BLaER1 treated with 17β-estradiol and CSF1 and Interleukin-3, amounts not matched to agents 10 nM and 100 nM (cell line): ENCODE results near the gene SSR3.

Experiments used
- H3K27ac ChIP-seq, 11 experiments: shearing (Covaris generic); formaldehyde crosslinking; 2 replicates each; pipeline ENCODE4 v1.8.1; 2022
- H3K27me3 ChIP-seq, 11 experiments: shearing (Covaris generic); formaldehyde crosslinking; 2 replicates each; pipeline ENCODE4 v1.8.1; 2022
- H3K36me3 ChIP-seq, 11 experiments: shearing (Covaris generic); formaldehyde crosslinking; 2 replicates each; pipeline ENCODE4 v1.8.1; 2022
- H3K4me1 ChIP-seq, 10 experiments: shearing (Covaris generic); formaldehyde crosslinking; 2 replicates each; pipeline ENCODE4 v1.8.1; 2022
- H3K4me2 ChIP-seq, 11 experiments: shearing (Covaris generic); formaldehyde crosslinking; 2 replicates each; pipeline ENCODE4 v1.8.1; 2022
- H3K4me3 ChIP-seq, 10 experiments: shearing (Covaris generic); formaldehyde crosslinking; 2 replicates each; pipeline ENCODE4 v1.8.1; 2022
- H3K9ac ChIP-seq, 11 experiments: shearing (Covaris generic); formaldehyde crosslinking; 2 replicates each; pipeline ENCODE4 v1.8.1; 2022
- H3K9me3 ChIP-seq, 11 experiments: shearing (Covaris generic); formaldehyde crosslinking; replicated peaks in 1 of 11; 2 replicates each; pipeline ENCODE4 v1.8.1; 2022
- H4K20me1 ChIP-seq, 11 experiments: shearing (Covaris generic); formaldehyde crosslinking; 2 replicates each; pipeline ENCODE4 v1.8.1; 2022
- Cebpa-rat ChIP-seq, 11 experiments: shearing (Covaris generic); IDR thresholded peaks; 2 replicates each; pipeline ENCODE4 v1.8.1; 2022

Gene SSR3

DNA sequence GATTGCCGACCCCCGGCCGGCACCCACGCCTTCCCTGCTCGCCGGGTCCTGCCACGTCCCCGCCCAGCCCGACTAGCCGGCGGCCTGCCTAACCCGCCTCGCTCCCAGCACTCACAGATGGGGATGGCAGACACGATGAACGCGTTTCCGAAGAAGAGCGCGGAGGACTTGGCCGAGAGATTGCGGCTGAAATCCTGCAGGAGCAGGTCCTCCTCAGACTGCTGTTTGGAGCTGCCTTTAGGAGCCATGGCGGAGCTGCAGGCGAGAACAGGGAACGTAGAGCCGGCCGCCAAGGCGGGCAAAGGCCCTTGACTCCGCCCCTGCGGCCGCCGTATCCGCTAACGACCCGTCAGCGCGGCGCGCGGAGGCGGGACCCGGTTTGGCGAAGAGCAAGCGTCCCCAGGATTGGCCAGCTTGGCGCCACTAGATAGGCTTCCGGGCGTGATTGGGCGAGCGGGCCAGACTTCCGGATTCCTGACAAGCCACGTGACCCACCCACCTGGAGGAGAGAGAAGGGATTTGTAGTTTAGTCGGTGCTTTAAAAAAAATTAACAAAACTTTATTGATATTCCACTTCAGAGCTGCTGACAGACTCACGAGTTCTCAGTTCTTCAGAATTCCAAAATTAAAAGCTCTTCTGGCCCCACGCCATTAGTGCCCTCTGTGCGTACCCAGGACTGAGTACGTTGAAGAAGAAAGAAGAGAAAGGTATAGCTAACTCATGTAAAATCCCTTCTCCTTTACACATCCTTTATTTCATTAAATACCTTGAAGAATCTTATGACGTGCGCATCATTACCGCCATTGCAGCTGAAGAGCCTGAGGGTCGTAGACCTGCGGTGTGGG is at the start of gene SSR3:
TSS of gene SSR3 (minus strand) at position 276 of the 846 bp plus-strand sequence. CDS start at position 248, 28 bp downstream.
- Histone ChIP-seq H3K9me3 (no peaks in the 10 kb centered on the region), H3K9ac (peak within 1 kb of the TSS; percentile 84 to 92 (median 89)), H3K27ac (peak within 1 kb of the TSS; percentile 63 to 88 (median 83)), H3K36me3 (peaks cover 30 to 36% (median 32%) of the 10 kb centered on the region in 11 experiments), H3K4me2 (peak within 1 kb of the TSS; percentile 76 to 97 (median 87)), H3K4me1 (peaks cover 18 to 45% (median 25%) of the 10 kb centered on the region in 10 experiments), H3K27me3 (no peaks in the 10 kb centered on the region), H4K20me1 (peaks cover 0 to 35% (median 14%) of the 10 kb centered on the region in 11 experiments; a peak in 12 of 22 replicates), H3K4me3 (peak within 1 kb of the TSS; percentile 77 to 98 (median 84))
- no peak for TF ChIP-seq Cebpa-rat (IDR thresholded peaks at IDR 0.05)

DNA sequence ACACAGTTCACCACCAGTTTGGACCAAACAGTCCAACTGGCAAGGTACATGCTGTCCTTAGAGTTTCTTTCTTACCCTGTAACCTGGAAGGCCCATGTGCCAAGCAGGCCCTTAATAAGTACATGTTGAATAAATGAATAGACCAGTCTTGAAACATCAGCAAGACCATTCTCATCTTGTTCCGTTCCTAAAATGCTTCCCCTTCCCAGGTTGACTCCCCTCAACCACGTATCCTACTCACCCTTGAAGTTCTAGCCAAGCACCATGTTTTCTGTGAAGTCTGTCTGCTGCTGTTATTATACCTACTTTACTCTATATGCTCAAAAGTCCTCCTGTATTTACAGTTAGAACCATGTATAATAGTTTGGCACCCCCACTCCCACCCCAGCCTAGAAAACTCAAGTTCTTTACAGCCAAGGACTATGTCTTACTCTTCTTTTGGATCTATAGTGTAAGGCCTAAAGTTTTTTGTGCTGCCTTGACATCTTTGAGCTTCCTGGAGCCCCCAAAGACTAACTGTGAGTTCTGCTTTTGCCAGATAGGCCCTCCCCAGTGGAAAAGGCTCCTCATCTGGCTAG is 49.2 kb upstream of the SSR3 start:
- no peak overlapping the region for H3K4me2 ChIP-seq
- TF ChIP-seq Cebpa-rat (IDR thresholded peaks at IDR 0.05), result no peak
- H3K27me3 ChIP-seq, result no peaks in the 10 kb centered on the region
- no peaks in the 10 kb centered on the region for H3K9me3 ChIP-seq
- H4K20me1 ChIP-seq, result no peaks in the 10 kb centered on the region
- H3K36me3 ChIP-seq, result no peaks in the 10 kb centered on the region
- H3K9ac ChIP-seq, result no peak overlapping the region
- no peaks in the 10 kb centered on the region for H3K4me1 ChIP-seq
- H3K4me3 ChIP-seq, result no peak overlapping the region
- no peak overlapping the region for H3K27ac ChIP-seq

DNA sequence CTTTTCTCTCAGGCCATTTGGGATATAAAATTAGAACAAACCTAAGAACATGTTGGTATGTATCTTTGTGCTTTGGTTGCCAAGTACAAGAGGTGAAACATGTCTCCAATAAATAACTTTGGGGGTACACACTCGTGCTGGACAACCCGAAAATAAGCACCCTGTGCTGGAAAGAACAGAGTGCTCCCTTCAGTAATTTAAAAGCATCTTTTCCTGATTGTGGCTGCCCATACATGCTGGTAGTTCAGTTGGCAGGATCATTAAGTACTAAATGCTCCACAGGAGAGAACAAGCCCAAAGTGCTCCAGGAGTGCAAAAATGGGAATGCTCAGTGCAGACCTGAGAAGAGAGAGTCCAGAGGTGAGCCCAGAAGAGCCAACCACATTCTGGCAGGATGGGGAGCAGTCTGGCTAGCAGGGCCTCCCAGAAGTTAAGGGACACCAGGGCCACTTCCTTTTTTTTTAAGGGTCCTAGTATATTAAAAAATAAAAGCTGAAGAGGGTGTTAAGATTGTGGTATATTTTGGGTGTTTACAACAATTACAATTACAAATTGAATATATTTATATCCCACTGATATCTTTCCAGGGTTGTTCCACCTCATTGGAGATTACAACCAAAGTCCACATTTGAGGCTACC is 48.6 kb upstream of the SSR3 start:
- Histone ChIP-seq H3K27ac (no peak overlapping the region), H3K4me2 (no peak overlapping the region), H3K36me3 (no peaks in the 10 kb centered on the region), H3K27me3 (no peaks in the 10 kb centered on the region), H4K20me1 (no peaks in the 10 kb centered on the region), H3K4me3 (no peak overlapping the region), H3K4me1 (no peaks in the 10 kb centered on the region), H3K9me3 (no peaks in the 10 kb centered on the region), H3K9ac (no peak overlapping the region)
- TF ChIP-seq Cebpa-rat (IDR thresholded peaks at IDR 0.05), result no peak

DNA sequence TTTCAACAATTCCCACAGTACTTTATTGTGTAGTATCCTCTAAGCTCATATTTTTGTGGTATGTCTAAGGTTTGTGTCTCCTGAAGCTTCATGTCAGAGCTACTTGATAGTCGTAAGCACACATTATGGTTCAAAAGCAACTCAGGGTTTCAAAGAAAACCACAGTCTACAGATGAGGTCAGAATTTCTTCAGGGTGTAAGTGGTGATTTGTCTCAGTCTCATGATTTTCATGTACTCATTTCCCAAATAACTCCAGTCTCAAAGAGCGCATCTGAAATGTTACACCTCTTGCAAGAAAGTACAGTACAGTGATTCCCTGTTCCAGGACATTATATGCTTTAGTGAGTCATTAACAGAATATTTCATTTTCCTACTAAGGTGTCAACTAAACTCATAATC is 47.5 kb upstream of the SSR3 start:
- Histone ChIP-seq H4K20me1 (no peaks in the 10 kb centered on the region), H3K9ac (no peak overlapping the region), H3K4me2 (no peak overlapping the region), H3K27ac (no peak overlapping the region), H3K4me3 (no peak overlapping the region), H3K4me1 (no peaks in the 10 kb centered on the region), H3K9me3 (no peaks in the 10 kb centered on the region), H3K27me3 (no peaks in the 10 kb centered on the region), H3K36me3 (no peaks in the 10 kb centered on the region)
- no peak for TF ChIP-seq Cebpa-rat (IDR thresholded peaks at IDR 0.05)

DNA sequence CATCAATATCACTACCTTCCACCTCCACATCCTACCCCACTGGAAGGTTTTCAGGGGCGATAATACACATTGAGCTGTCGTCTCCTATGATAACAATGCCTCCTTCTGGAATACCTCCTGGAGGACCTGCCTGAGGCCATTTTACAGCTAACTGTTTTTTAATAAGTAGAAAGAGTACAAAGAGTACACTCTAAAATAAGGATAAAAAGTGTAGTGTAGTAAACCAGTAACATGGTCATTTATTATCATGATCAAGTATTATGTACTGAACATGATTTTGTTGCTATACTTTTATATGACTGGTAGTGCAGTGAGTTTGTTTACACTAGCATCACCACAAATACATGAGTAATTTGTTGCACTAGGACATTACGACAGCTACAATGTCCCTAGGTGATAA is 46.6 kb upstream of the SSR3 start:
- Histone ChIP-seq H3K4me2 (no peak overlapping the region), H3K9ac (no peak overlapping the region), H3K4me3 (no peak overlapping the region), H3K4me1 (no peaks in the 10 kb centered on the region), H3K27me3 (no peaks in the 10 kb centered on the region), H3K27ac (no peak overlapping the region), H3K9me3 (no peaks in the 10 kb centered on the region), H3K36me3 (no peaks in the 10 kb centered on the region), H4K20me1 (no peaks in the 10 kb centered on the region)
- no peak for TF ChIP-seq Cebpa-rat (IDR thresholded peaks at IDR 0.05)

DNA sequence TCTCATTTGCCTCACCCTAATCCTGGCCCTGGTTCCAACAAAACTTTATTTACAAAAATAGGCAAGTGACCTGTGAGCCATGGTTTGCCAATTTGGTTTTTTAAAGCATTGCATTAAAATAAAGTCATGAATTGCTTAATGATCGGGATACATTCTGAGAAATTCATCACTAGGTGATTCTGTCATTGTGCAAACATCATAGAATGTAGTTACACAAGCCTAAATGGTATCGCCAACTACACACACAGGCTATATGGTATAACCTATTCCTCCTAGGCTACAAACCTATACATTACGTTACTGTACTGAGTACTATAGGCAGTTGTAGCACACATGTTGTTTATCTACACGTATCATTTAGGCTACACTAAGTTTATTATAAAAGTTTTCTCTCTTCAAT is 45.9 kb upstream of the SSR3 start:
- Histone ChIP-seq H3K9ac (no peak overlapping the region), H3K4me3 (no peak overlapping the region), H3K27ac (no peak overlapping the region), H3K36me3 (no peaks in the 10 kb centered on the region), H4K20me1 (no peaks in the 10 kb centered on the region), H3K4me2 (no peak overlapping the region), H3K4me1 (no peaks in the 10 kb centered on the region), H3K27me3 (no peaks in the 10 kb centered on the region), H3K9me3 (no peaks in the 10 kb centered on the region)
- TF ChIP-seq Cebpa-rat (IDR thresholded peaks at IDR 0.05), result no peak

DNA sequence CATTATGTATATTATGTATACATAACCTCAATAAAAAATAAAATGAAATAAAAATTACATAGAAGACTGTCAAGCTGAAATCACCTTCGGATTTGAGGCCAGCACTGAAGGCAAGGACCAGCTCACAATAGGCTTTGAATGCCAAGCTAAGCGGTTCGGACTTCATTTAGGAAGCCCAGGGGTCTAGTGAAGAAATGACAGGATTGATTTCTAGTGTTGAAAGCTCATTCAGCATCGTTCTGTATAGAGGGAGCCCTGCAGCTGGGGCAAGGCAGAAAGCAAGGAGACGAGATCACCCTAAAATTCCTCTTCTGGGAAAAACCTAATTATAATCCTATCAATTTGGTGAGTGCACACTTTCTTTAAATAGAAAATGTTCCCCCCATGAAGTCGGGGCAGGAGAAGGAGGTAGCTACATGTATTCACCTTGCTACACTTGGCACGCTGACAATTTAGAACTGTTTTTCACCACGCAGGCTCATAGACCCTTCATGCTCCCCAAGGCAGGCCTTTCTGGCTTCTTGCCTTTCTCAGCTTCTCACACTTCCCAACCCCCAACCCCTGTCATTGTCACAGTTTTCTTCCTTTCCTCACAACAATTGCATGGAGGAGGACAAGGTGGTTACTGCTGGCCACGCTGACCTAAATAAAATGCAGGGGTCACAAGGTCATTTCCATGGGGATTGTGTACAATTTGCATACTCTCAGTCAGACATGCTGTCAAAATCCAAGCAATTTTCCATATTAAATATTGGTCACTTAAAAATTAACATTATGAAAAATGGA is 44.4 kb upstream of the SSR3 start:
- Histone ChIP-seq H3K36me3 (no peaks in the 10 kb centered on the region), H3K4me2 (no peak overlapping the region), H3K27ac (no peak overlapping the region), H3K27me3 (no peaks in the 10 kb centered on the region), H4K20me1 (no peaks in the 10 kb centered on the region), H3K4me1 (peaks cover 0 to 5% (median 0%) of the 10 kb centered on the region in 10 experiments; a peak in 3 of 20 replicates), H3K9ac (no peak overlapping the region), H3K9me3 (no peaks in the 10 kb centered on the region), H3K4me3 (no peak overlapping the region)
- TF ChIP-seq Cebpa-rat (IDR thresholded peaks at IDR 0.05), result no peak

DNA sequence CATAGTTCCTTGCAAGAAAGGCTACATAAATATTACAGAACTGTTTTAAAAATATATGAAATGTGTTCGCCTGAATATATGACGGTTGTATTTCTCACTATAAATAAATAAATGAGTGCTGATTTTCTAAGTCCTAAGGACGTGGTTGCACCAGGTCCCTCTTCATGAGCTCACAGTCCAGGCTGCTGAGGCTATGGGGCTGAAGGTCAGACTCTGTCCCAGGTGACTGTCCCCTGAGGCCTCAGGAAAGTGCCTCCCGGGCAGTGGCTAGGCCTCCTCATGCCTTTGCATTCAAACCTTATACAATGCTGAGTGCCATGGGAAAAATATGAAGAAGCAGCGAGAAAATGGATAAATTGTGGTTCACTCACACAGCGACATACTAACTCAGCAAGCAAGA is 43.5 kb upstream of the SSR3 start:
- no peak overlapping the region for H3K4me2 ChIP-seq
- no peaks in the 10 kb centered on the region for H3K36me3 ChIP-seq
- no peak overlapping the region for H3K4me3 ChIP-seq
- H3K9ac ChIP-seq, result no peak overlapping the region
- no peaks in the 10 kb centered on the region for H4K20me1 ChIP-seq
- no peak for TF ChIP-seq Cebpa-rat (IDR thresholded peaks at IDR 0.05)
- H3K27me3 ChIP-seq, result no peaks in the 10 kb centered on the region
- H3K27ac ChIP-seq, result no peak overlapping the region
- H3K9me3 ChIP-seq, result no peaks in the 10 kb centered on the region
- peaks cover 0 to 12% (median 8%) of the 10 kb centered on the region in 10 experiments; a peak in 13 of 20 replicates for H3K4me1 ChIP-seq

DNA sequence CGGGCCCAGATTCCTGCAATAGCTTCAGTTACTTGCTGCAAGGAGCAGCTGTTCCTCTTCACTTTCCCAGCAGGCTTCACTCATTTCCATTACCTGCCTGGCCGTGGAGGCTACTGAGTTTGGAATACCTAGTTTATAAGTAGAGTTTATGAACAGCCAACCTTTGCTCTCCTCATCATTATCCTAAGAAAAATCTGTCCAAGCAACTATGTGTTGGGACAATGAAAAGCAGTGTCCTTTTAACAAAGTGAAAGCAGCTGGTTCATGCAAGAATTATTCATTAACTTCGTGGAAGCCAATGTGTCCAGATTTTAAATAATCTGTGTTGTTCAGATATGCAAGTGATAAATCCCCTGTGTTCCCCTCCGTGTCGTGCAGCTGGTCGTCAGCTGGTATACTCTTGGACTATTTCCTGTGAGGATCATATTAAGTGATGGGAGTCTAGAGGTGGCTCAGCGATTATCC is 39.3 kb upstream of the SSR3 start:
- Histone ChIP-seq H3K9me3 (peaks cover 0 to 8% (median 0%) of the 10 kb centered on the region in 11 experiments; a peak in 3 of 22 replicates), H3K4me2 (peak overlapping the region in 7 of 11 experiments; percentile 4 to 58 (median 35); a peak in 11 of 22 replicates), H3K4me3 (no peak overlapping the region), H3K4me1 (peaks cover 0 to 14% (median 11%) of the 10 kb centered on the region in 10 experiments; a peak in 18 of 20 replicates), H3K27ac (no peak overlapping the region), H3K27me3 (no peaks in the 10 kb centered on the region), H3K36me3 (no peaks in the 10 kb centered on the region), H3K9ac (no peak overlapping the region), H4K20me1 (no peaks in the 10 kb centered on the region)
- TF ChIP-seq Cebpa-rat (IDR thresholded peaks at IDR 0.05), result no peak
